ENCODE results near the gene NKAPL. TPM values are rescaled to one million over a fixed set of nuclear protein-coding genes. Genes with fewer than 3 reads are reported as not detected.
A peak's percentile ranks its signal among the peaks of the same experiment; 100 is the strongest.
"Not testable (repeated sequence)": the region's sequence is repeated elsewhere in the genome, so short reads cannot be mapped to it uniquely, and the experiment has no call there.

NKAPL gene
- total RNA-seq, 1 donor from 2014 or later, result not detected

GRCh38 chr6:28282926-28283325 lies 23.8 kb downstream of the NKAPL start:
- H3K27ac Mint-ChIP-seq (ENCODE audit: unreplicated experiment), result peak overlapping the region; percentile 49

GRCh38 chr6:28291573-28291972 lies 32.5 kb downstream of the NKAPL start:
- DNase-seq (ENCODE audit: low spot score), result no peak

More at GRCh38 chr6:28282926-28283325, 23.8 kb downstream of the NKAPL start:
- Mint-ChIP-seq H3K4me1 (ENCODE audit: low read depth) (peaks cover 14% of the 10 kb centered on the region), H3K4me3 (ENCODE audit: unreplicated experiment) (no peak overlapping the region), H3K27me3 (ENCODE audit: low read depth) (no peaks in the 10 kb centered on the region), H3K36me3 (ENCODE audit: low read depth) (peaks cover 37% of the 10 kb centered on the region), H3K9me3 (ENCODE audit: low read depth) (peaks cover 13% of the 10 kb centered on the region)
- DNase-seq (ENCODE audit: low spot score), result no peak
- TF ChIP-seq CTCF (IDR thresholded peaks at IDR 0.05), result no peak

DNA sequence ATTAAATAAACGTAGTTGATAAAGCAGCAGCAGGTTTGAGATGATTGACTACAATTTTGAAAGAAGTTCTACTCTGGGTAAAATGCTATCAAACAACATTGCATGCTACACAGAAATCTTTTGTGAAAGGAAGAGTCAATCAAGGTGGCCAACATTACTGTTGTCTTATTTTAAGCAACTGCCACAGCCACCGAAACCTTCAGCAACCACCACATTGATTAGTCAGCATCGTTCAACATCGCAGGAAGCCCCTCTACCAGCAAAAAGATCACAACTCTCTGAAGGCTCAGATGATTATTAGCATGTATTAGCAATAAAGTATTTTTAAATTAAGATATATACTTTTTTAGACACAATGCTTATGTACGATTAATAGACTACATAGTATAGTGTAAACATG lies 36.2 kb downstream of the NKAPL start:
- no peaks in the 10 kb centered on the region for H3K27me3 Mint-ChIP-seq (ENCODE audit: low read depth)
- no peak overlapping the region for H3K4me3 Mint-ChIP-seq (ENCODE audit: unreplicated experiment)
- no peak for TF ChIP-seq CTCF (IDR thresholded peaks at IDR 0.05)
- no peaks in the 10 kb centered on the region for H3K4me1 Mint-ChIP-seq (ENCODE audit: low read depth)
- H3K36me3 Mint-ChIP-seq (ENCODE audit: low read depth), result peaks cover 40% of the 10 kb centered on the region
- H3K27ac Mint-ChIP-seq (ENCODE audit: unreplicated experiment), result no peak overlapping the region
- DNase-seq (ENCODE audit: low spot score), result no peak
- H3K9me3 Mint-ChIP-seq (ENCODE audit: low read depth), result peaks cover 17% of the 10 kb centered on the region

More at GRCh38 chr6:28291573-28291972, 32.5 kb downstream of the NKAPL start:
- no peak for TF ChIP-seq CTCF (IDR thresholded peaks at IDR 0.05)
- no peaks in the 10 kb centered on the region for H3K27me3 Mint-ChIP-seq (ENCODE audit: low read depth)
- no peak overlapping the region for H3K27ac Mint-ChIP-seq (ENCODE audit: unreplicated experiment)
- H3K9me3 Mint-ChIP-seq (ENCODE audit: low read depth), result peaks cover 17% of the 10 kb centered on the region
- peaks cover 50% of the 10 kb centered on the region for H3K36me3 Mint-ChIP-seq (ENCODE audit: low read depth)
- no peaks in the 10 kb centered on the region for H3K4me1 Mint-ChIP-seq (ENCODE audit: low read depth)
- no peak overlapping the region for H3K4me3 Mint-ChIP-seq (ENCODE audit: unreplicated experiment)

GRCh38 chr6:28296520-28297060 lies 37.5 kb downstream of the NKAPL start:
- no peak for TF ChIP-seq CTCF (IDR thresholded peaks at IDR 0.05)

GRCh38 chr6:28303570-28303969 lies 44.5 kb downstream of the NKAPL start:
- Mint-ChIP-seq H3K27me3 (ENCODE audit: low read depth) (no peaks in the 10 kb centered on the region), H3K27ac (ENCODE audit: unreplicated experiment) (no peak overlapping the region), H3K9me3 (ENCODE audit: low read depth) (peaks cover 24% of the 10 kb centered on the region), H3K4me1 (ENCODE audit: low read depth) (no peaks in the 10 kb centered on the region), H3K36me3 (ENCODE audit: low read depth) (peaks cover 24% of the 10 kb centered on the region), H3K4me3 (ENCODE audit: unreplicated experiment) (no peak overlapping the region)
- no peak for TF ChIP-seq CTCF (IDR thresholded peaks at IDR 0.05)
- DNase-seq (ENCODE audit: low spot score), result no peak

More at GRCh38 chr6:28296520-28297060, 37.5 kb downstream of the NKAPL start:
- Mint-ChIP-seq H3K4me3 (ENCODE audit: unreplicated experiment) (no peak overlapping the region), H3K27ac (ENCODE audit: unreplicated experiment) (no peak overlapping the region), H3K4me1 (ENCODE audit: low read depth) (no peaks in the 10 kb centered on the region), H3K36me3 (ENCODE audit: low read depth) (peaks cover 43% of the 10 kb centered on the region), H3K9me3 (ENCODE audit: low read depth) (peaks cover 7% of the 10 kb centered on the region), H3K27me3 (ENCODE audit: low read depth) (no peaks in the 10 kb centered on the region)
- no peak for DNase-seq (ENCODE audit: low spot score)

- H3K27ac Mint-ChIP-seq (ENCODE audit: unreplicated experiment); H3K27me3 Mint-ChIP-seq (ENCODE audit: low read depth): not testable (repeated sequence)
Observed at GRCh38 chr6:28306363-28306762, 47.3 kb downstream of the NKAPL start.

More at GRCh38 chr6:28306363-28306762, 47.3 kb downstream of the NKAPL start:
- DNase-seq (ENCODE audit: low spot score); H3K4me3 Mint-ChIP-seq (ENCODE audit: unreplicated experiment); H3K4me1 Mint-ChIP-seq (ENCODE audit: low read depth): not testable (repeated sequence)
- Mint-ChIP-seq H3K9me3 (ENCODE audit: low read depth) (peaks cover 25% of the 10 kb centered on the region), H3K36me3 (ENCODE audit: low read depth) (peaks cover 14% of the 10 kb centered on the region)
